ENCODE results near the gene MAP3K3.

MAP3K3 gene

DNA sequence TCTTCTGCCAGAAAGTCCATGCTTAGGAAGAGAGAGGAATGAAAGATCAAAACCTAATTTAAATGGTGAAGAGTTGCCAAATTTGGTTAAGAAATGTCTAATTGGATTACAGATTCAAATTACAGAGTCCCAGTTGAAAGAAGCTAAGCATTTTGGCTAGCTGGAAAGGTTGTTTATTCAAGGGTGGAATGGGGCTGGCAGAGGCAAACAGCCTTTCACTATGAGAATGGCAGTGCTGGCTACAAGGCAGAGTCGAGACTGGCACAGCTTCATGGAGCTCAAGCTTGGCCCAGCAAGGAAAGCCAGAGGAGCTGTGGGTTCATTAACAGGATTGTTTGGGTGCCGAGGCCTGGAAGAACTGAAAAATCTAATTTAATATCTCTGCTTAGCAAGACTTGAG lies 13.6 kb downstream of the MAP3K3 start:
- Histone ChIP-seq H3K9me2 (replicated peaks; ENCODE audit: low read depth, low read length) (no peaks in the 10 kb centered on the region), H3K9ac (ENCODE audit: low read depth, low read length, poor library complexity, severe bottlenecking) (no peak overlapping the region), H3K79me2 (ENCODE audit: insufficient read depth, low read length) (peaks cover 13% of the 10 kb centered on the region), H3F3A (ENCODE audit: low read depth) (no peaks in the 10 kb centered on the region), H3K4me1 (ENCODE audit: insufficient read depth, low read length, poor library complexity, severe bottlenecking) (peaks cover 25% of the 10 kb centered on the region), H3K27me3 (ENCODE audit: insufficient read depth, low read length, poor library complexity, severe bottlenecking) (no peaks in the 10 kb centered on the region), H3K4me2 (ENCODE audit: low read depth, low read length, poor library complexity, severe bottlenecking) (no peak overlapping the region), H3K4me3 (ENCODE audit: low read length, poor library complexity, severe bottlenecking) (no peak overlapping the region), H3K36me3 (ENCODE audit: insufficient read depth, low read length) (peaks cover 38% of the 10 kb centered on the region; the same call in 1 of the 2 replicates), H2AFZ (ENCODE audit: low read length) (no peak overlapping the region), H4K20me1 (ENCODE audit: insufficient read depth, low read length, poor library complexity, severe bottlenecking) (no peaks in the 10 kb centered on the region), H3K9me3 (ENCODE audit: insufficient read depth, low read depth, low read length) (no peaks in the 10 kb centered on the region)
- TF ChIP-seq EZH2phosphoT487 (IDR thresholded peaks at IDR 0.05; ENCODE audit: borderline replicate concordance): no peak
- TF ChIP-seq CTCF (conservative IDR thresholded peaks at IDR 0.05; ENCODE audit: low read length): no peak

DNA sequence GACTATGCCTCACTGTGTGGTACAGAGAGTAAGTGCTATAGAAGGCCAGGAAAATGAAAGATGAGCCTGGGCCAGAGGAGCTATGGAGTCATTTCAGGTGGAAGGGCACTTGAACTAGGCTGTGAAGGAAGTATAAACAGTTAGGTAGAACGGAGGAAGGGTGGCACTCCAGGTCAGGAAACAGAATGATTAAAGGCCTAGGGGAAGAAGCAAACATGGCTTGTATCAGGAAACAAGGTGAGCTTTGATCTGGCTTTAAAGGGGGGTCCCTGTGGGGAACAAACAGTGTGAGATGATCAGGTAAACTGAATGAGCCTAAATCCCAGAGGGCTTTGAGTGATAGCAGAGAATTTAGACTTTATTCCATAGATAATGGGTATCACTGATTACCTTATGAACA lies 16.9 kb downstream of the MAP3K3 start:
- H3K9me2 ChIP-seq (replicated peaks; ENCODE audit: low read depth, low read length): no peaks in the 10 kb centered on the region
- H3K79me2 ChIP-seq (ENCODE audit: insufficient read depth, low read length): no peaks in the 10 kb centered on the region
- H3K4me1 ChIP-seq (ENCODE audit: insufficient read depth, low read length, poor library complexity, severe bottlenecking): peaks cover 7% of the 10 kb centered on the region
- peaks cover 35% of the 10 kb centered on the region; the same call in 1 of the 2 replicates for H3K36me3 ChIP-seq (ENCODE audit: insufficient read depth, low read length)
- H3K9me3 ChIP-seq (ENCODE audit: insufficient read depth, low read depth, low read length): no peaks in the 10 kb centered on the region
- H3K4me2 ChIP-seq (ENCODE audit: low read depth, low read length, poor library complexity, severe bottlenecking): no peak overlapping the region
- H3K9ac ChIP-seq (ENCODE audit: low read depth, low read length, poor library complexity, severe bottlenecking): no peak overlapping the region
- H3F3A ChIP-seq (ENCODE audit: low read depth): no peaks in the 10 kb centered on the region
- no peaks in the 10 kb centered on the region for H4K20me1 ChIP-seq (ENCODE audit: insufficient read depth, low read length, poor library complexity, severe bottlenecking)
- no peak overlapping the region for H2AFZ ChIP-seq (ENCODE audit: low read length)
- TF ChIP-seq EZH2phosphoT487 (IDR thresholded peaks at IDR 0.05; ENCODE audit: borderline replicate concordance) (no peak), CTCF (conservative IDR thresholded peaks at IDR 0.05; ENCODE audit: low read length) (no peak)
- no peaks in the 10 kb centered on the region for H3K27me3 ChIP-seq (ENCODE audit: insufficient read depth, low read length, poor library complexity, severe bottlenecking)
- H3K4me3 ChIP-seq (ENCODE audit: low read length, poor library complexity, severe bottlenecking): no peak overlapping the region

- no peak overlapping the region for H3K4me3 ChIP-seq (ENCODE audit: low read length, poor library complexity, severe bottlenecking)
- no peaks in the 10 kb centered on the region for H3K27me3 ChIP-seq (ENCODE audit: insufficient read depth, low read length, poor library complexity, severe bottlenecking)
- no peak overlapping the region for H2AFZ ChIP-seq (ENCODE audit: low read length)
- TF ChIP-seq EZH2phosphoT487 (IDR thresholded peaks at IDR 0.05; ENCODE audit: borderline replicate concordance) (no peak), CTCF (conservative IDR thresholded peaks at IDR 0.05; ENCODE audit: low read length) (no peak)
- no peaks in the 10 kb centered on the region for H4K20me1 ChIP-seq (ENCODE audit: insufficient read depth, low read length, poor library complexity, severe bottlenecking)
- no peaks in the 10 kb centered on the region for H3K9me3 ChIP-seq (ENCODE audit: insufficient read depth, low read depth, low read length)
- H3K79me2 ChIP-seq (ENCODE audit: insufficient read depth, low read length): no peaks in the 10 kb centered on the region
- H3K9ac ChIP-seq (ENCODE audit: low read depth, low read length, poor library complexity, severe bottlenecking): no peak overlapping the region
- H3K4me1 ChIP-seq (ENCODE audit: insufficient read depth, low read length, poor library complexity, severe bottlenecking): no peaks in the 10 kb centered on the region
- H3K4me2 ChIP-seq (ENCODE audit: low read depth, low read length, poor library complexity, severe bottlenecking): no peak overlapping the region
- H3K36me3 ChIP-seq (ENCODE audit: insufficient read depth, low read length): peaks cover 30% of the 10 kb centered on the region; the same call in 1 of the 2 replicates
- H3F3A ChIP-seq (ENCODE audit: low read depth): no peaks in the 10 kb centered on the region
- H3K9me2 ChIP-seq (replicated peaks; ENCODE audit: low read depth, low read length): no peaks in the 10 kb centered on the region
Measured at GRCh38 chr17:63640038-63640437, 17.8 kb downstream of the MAP3K3 start.

Data from Loucy (cell line).